K562 (cell line): ENCODE results near the gene EVA1B. TPM values are rescaled to one million over a fixed set of nuclear protein-coding genes. Genes with fewer than 3 reads are reported as not detected.

Experiments used
- HMBOX1 ChIP-seq: sonication (generic); IDR thresholded peaks from 2 replicates; pipeline ENCODE4 v1.6.1; 2016
- JUND ChIP-seq, 2 experiments: IDR thresholded peaks; 2 replicates in 1 of 2; 3 replicates in 1 of 2; pipeline ENCODE4 v1.6.1; 2011; ENCODE audit warnings: borderline replicate concordance in 2 of 2, low read depth in 2 of 2, low read length in 2 of 2, improper control_type of control experiment in 1 of 2, missing biosample characterization in 1 of 2, missing genetic modification characterization in 1 of 2, missing genetic modification reagents in 1 of 2
- MEIS2 ChIP-seq: fragments of 450-650 bp; IDR thresholded peaks from 2 replicates; pipeline ENCODE4 v1.6.1; 2014; ENCODE audit warnings: mild to moderate bottlenecking; ENCODE audit not compliant: partially characterized antibody
- MYC ChIP-seq, 2 experiments: fragments of 250-450 bp in 1 of 2; sonication (Bioruptor Pico) in 1 of 2; IDR thresholded peaks; 2 replicates each; pipeline versions ENCODE4 v1.5.1 to v1.6.1; 2012 to 2021; ENCODE audit warnings: low read depth in 2 of 2, borderline replicate concordance in 1 of 2, improper control_type of control experiment in 1 of 2, low read length in 1 of 2, mild to moderate bottlenecking in 1 of 2, moderate library complexity in 1 of 2
- NCOR1 ChIP-seq: fragments of 450-650 bp; IDR thresholded peaks from 2 replicates; pipeline ENCODE4 v1.6.1; 2016; ENCODE audit warnings: mild to moderate bottlenecking, moderate library complexity
- PHB2 ChIP-seq: fragments of 450-650 bp; IDR thresholded peaks from 2 replicates; pipeline ENCODE4 v1.6.1; 2017; ENCODE audit warnings: low read depth
- PURB ChIP-seq: sonication (generic); formaldehyde crosslinking; IDR thresholded peaks from 2 replicates; pipeline ENCODE4 v1.9.0; 2021; ENCODE audit warnings: low read depth, mild to moderate bottlenecking, missing genetic modification reagents
- SMARCC2 ChIP-seq: fragments of 450-650 bp; IDR thresholded peaks from 2 replicates; pipeline ENCODE4 v1.6.1; 2017; ENCODE audit warnings: antibody characterized with exemption, moderate library complexity, mild to moderate bottlenecking, low read depth
- SMARCE1 ChIP-seq: fragments of 450-650 bp; IDR thresholded peaks from 2 replicates; pipeline ENCODE4 v1.7.1; 2016; ENCODE audit warnings: mild to moderate bottlenecking
- TEAD4 ChIP-seq, 2 experiments: sonication (generic) in 1 of 2; formaldehyde crosslinking in 1 of 2; IDR thresholded peaks; 2 replicates each; pipeline versions ENCODE4 v1.6.1 to v1.8.0; 2012 to 2022; ENCODE audit warnings: borderline replicate concordance in 1 of 2, inconsistent platforms in 1 of 2, low read length in 1 of 2, mild to moderate bottlenecking in 1 of 2, missing genetic modification reagents in 1 of 2
- TRIM24 ChIP-seq, 2 experiments: fragments of 450-650 bp; IDR thresholded peaks; 2 replicates each; pipeline ENCODE4 v1.6.1; 2016
- YY1 ChIP-seq, 3 experiments: IDR thresholded peaks; 2 replicates each; pipeline ENCODE4 v1.6.1; 2011; ENCODE audit warnings: low read length in 2 of 3, mild to moderate bottlenecking in 2 of 3, moderate library complexity in 2 of 3, borderline replicate concordance in 1 of 3, control low read depth in 1 of 3, low read depth in 1 of 3; ENCODE audit not compliant: insufficient read depth in 3 of 3, insufficient replicate concordance in 2 of 3, control insufficient read depth in 1 of 3, insufficient read length in 1 of 3; ENCODE audit errors: extremely low read depth in 1 of 3
- ZNF592 ChIP-seq: fragments of 450-650 bp; IDR thresholded peaks from 2 replicates; pipeline ENCODE4 v1.6.1; 2017; ENCODE audit warnings: antibody characterized with exemption, mild to moderate bottlenecking
- ZNF644 ChIP-seq: fragments of 200-800 bp; sonication (Bioruptor generic); IDR thresholded peaks from 2 replicates; pipeline ENCODE4 v1.6.1; 2016; ENCODE audit warnings: low read depth, missing genetic modification characterization, missing compliant biosample characterization
- polyA plus RNA-seq, 8 experiments: library from polyadenylated mRNA; depleted of rRNA in 4 of 8; stranded (reverse) in 5 of 8; unstranded in 3 of 8; fragments of >200 nt; fragmentation: Nextera tagmentation in 2 of 8; fragmentation: Illumina TruSeq in 1 of 8; extraction: Ambion mirVana in 2 of 8; extraction: Trizol in 1 of 8; gene quantifications; 2 replicates each; pipeline versions ENCODE4 v1.2.1 to v1.2.3, GENCODE V29; 2011 to 2014; ENCODE audit warnings: inconsistent platforms in 1 of 8, missing spikeins in 1 of 8
- total RNA-seq, 7 experiments: library from RNA; depleted of rRNA in 6 of 7; stranded (reverse); fragments of >200 nt in 6 of 7; fragmentation: Illumina TruSeq in 2 of 7; extraction: Trizol in 2 of 7; gene quantifications; 2 replicates each; pipeline versions ENCODE4 v1.2.1 to v1.2.3, GENCODE V29; 2011 to 2021; ENCODE audit warnings: low replicate concordance in 1 of 7

Gene EVA1B
- total and polyA plus RNA-seq, 9 of the 15 experiments (the other 6 are each of a cell fraction or from before 2014, with no cell fraction given) = 0.08 to 65.7 (median 2.4) TPM

DNA sequence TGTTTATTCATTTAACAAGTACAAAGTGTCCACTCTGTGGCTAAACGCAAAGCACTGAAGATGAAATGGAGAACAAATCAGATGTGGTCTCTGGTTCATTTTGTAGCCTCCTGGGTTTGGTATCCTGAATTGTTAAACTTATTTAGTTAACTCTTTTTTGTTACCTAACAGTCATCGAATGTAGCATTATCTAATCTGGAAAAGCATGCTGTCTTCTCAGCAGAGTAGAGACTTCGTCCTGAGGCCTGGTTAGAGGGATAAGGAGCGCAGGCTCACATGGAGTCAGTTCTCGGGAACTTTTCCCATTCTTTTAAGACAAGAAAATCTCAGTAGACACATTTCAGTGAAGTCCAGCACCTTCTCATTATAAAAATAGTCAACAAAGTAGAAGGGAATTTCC is 50.4 kb downstream of the EVA1B start (continued):
- peak; percentile 40; the same call in 1 of the 2 replicates for TF ChIP-seq JUND (IDR thresholded peaks at IDR 0.05; ENCODE audit: borderline replicate concordance, low read depth, low read length)
- TF ChIP-seq JUND (tag; IDR thresholded peaks at IDR 0.05; ENCODE audit: borderline replicate concordance, low read depth, low read length) = no peak; the same call in 2 of the 3 replicates
- no peak for TF ChIP-seq PURB (CRISPR knock-in tag)
- TF ChIP-seq TRIM24 (IDR thresholded peaks at IDR 0.05) = peak; percentile 16 to 48; a peak in 3 of 4 replicates
- 0 out of 2 replicates have a peak, but pooled peaks have one; percentile 42 for TF ChIP-seq MYC (IDR thresholded peaks at IDR 0.05; ENCODE audit: low read depth, low read length)
- no peak for TF ChIP-seq MYC (CRISPR knock-in tag; IDR thresholded peaks at IDR 0.05; ENCODE audit: borderline replicate concordance, low read depth)
- TF ChIP-seq YY1 (IDR thresholded peaks at IDR 0.05; ENCODE audit: borderline replicate concordance in 1 of 3, control insufficient read depth in 1 of 3, extremely low read depth in 1 of 3, insufficient read depth in 3 of 3, insufficient read length in 1 of 3, insufficient replicate concordance in 2 of 3, low read depth in 1 of 3, low read length in 2 of 3) = no peak
- peak; percentile 86 for TF ChIP-seq NCOR1
- 0 out of 2 replicates have a peak, but pooled peaks have one; percentile 28 for TF ChIP-seq PHB2
- peak; percentile 58; the same call in 1 of the 2 replicates for TF ChIP-seq ZNF644 (tag)
- TF ChIP-seq TEAD4 (IDR thresholded peaks at IDR 0.05; ENCODE audit: low read length) = peak; percentile 89
- no peak for TF ChIP-seq TEAD4 (CRISPR knock-in tag; IDR thresholded peaks at IDR 0.05; ENCODE audit: borderline replicate concordance)
- TF ChIP-seq ZNF592 = peak; percentile 69
- peak; percentile 71; the same call in 1 of the 2 replicates for TF ChIP-seq SMARCC2
- no peak for TF ChIP-seq MEIS2
- peak; percentile 72 for TF ChIP-seq SMARCE1
- peak; percentile 55 for TF ChIP-seq HMBOX1
